Activated naive CD8-positive, alpha-beta T cell treated with anti-CD3 and anti-CD28 coated beads, Interleukin-2, amount 50 U/mL, for 24 hours (primary cell): ENCODE results near the gene BMERB1.

Source experiments
- ATAC-seq: fragments of 150-1000 bp; cut with Tn5 transposase; one replicate; pipeline ENCODE4 v1.10.0; 2021
- DNase-seq: peaks from one replicate; pipeline ENCODE4 v3.0.0; 2021
- H3K27ac Mint-ChIP-seq: one replicate; pipeline ENCODE4 v1.8.0; 2021; ENCODE audit warnings: mild to moderate bottlenecking, mixed read lengths
- H3K27me3 Mint-ChIP-seq: one replicate; pipeline ENCODE4 v1.8.0; 2021; ENCODE audit warnings: mixed read lengths
- H3K36me3 Mint-ChIP-seq: one replicate; pipeline ENCODE4 v1.8.0; 2021; ENCODE audit warnings: low read depth, mixed read lengths
- H3K4me1 Mint-ChIP-seq: one replicate; pipeline ENCODE4 v1.8.0; 2021; ENCODE audit warnings: mixed read lengths
- H3K4me3 Mint-ChIP-seq: one replicate; pipeline ENCODE4 v1.8.0; 2021; ENCODE audit warnings: mild to moderate bottlenecking, moderate library complexity, mixed read lengths
- H3K9me3 Mint-ChIP-seq: one replicate; pipeline ENCODE4 v1.8.0; 2021; ENCODE audit warnings: mixed read lengths

BMERB1 gene

GRCh38 chr16:15509593-15510535 is 75.5 kb downstream of the BMERB1 start:
- peaks cover 44% of the 10 kb centered on the region for H3K4me1 Mint-ChIP-seq
- ATAC-seq = peak; percentile 76
- no peaks in the 10 kb centered on the region for H3K9me3 Mint-ChIP-seq
- no peak overlapping the region for H3K4me3 Mint-ChIP-seq
- peaks cover 12% of the 10 kb centered on the region for H3K36me3 Mint-ChIP-seq
- peak overlapping the region; percentile 86 for H3K27ac Mint-ChIP-seq
- peaks cover 8% of the 10 kb centered on the region for H3K27me3 Mint-ChIP-seq
- DNase-seq = peak; percentile 34

- Mint-ChIP-seq H3K27me3 (peaks cover 8% of the 10 kb centered on the region), H3K4me1 (peaks cover 44% of the 10 kb centered on the region), H3K27ac (peak overlapping the region; percentile 9), H3K36me3 (peaks cover 10% of the 10 kb centered on the region), H3K4me3 (no peak overlapping the region), H3K9me3 (no peaks in the 10 kb centered on the region)
- DNase-seq = no peak
- no peak for ATAC-seq
Observed at GRCh38 chr16:15510992-15511391, 76.6 kb downstream of the BMERB1 start.

GRCh38 chr16:15511759-15512487 is 77.5 kb downstream of the BMERB1 start:
- Mint-ChIP-seq H3K36me3 (peaks cover 11% of the 10 kb centered on the region), H3K27me3 (peaks cover 8% of the 10 kb centered on the region), H3K4me1 (peaks cover 38% of the 10 kb centered on the region), H3K27ac (no peak overlapping the region), H3K4me3 (no peak overlapping the region), H3K9me3 (no peaks in the 10 kb centered on the region)
- no peak for ATAC-seq
- DNase-seq = no peak

GRCh38 chr16:15513156-15513555 is 78.8 kb downstream of the BMERB1 start:
- H3K27me3 Mint-ChIP-seq = peaks cover 5% of the 10 kb centered on the region
- no peak for DNase-seq
- H3K27ac Mint-ChIP-seq = no peak overlapping the region
- ATAC-seq = no peak
- no peak overlapping the region for H3K4me3 Mint-ChIP-seq
- H3K4me1 Mint-ChIP-seq = peaks cover 26% of the 10 kb centered on the region
- no peaks in the 10 kb centered on the region for H3K9me3 Mint-ChIP-seq
- peaks cover 12% of the 10 kb centered on the region for H3K36me3 Mint-ChIP-seq

GRCh38 chr16:15515992-15516391 is 81.6 kb downstream of the BMERB1 start:
- no peak for DNase-seq
- Mint-ChIP-seq H3K27me3 (peaks cover 2% of the 10 kb centered on the region), H3K4me1 (peaks cover 11% of the 10 kb centered on the region), H3K36me3 (peaks cover 10% of the 10 kb centered on the region), H3K9me3 (no peaks in the 10 kb centered on the region), H3K4me3 (no peak overlapping the region), H3K27ac (no peak overlapping the region)
- no peak for ATAC-seq

- Mint-ChIP-seq H3K27me3 (peaks cover 2% of the 10 kb centered on the region), H3K36me3 (peaks cover 12% of the 10 kb centered on the region), H3K27ac (no peak overlapping the region), H3K4me1 (peaks cover 15% of the 10 kb centered on the region), H3K4me3 (no peak overlapping the region), H3K9me3 (no peaks in the 10 kb centered on the region)
- no peak for ATAC-seq
- no peak for DNase-seq
Observed at GRCh38 chr16:15516609-15517008, 82.2 kb downstream of the BMERB1 start.

GRCh38 chr16:15517743-15518377 is 83.5 kb downstream of the BMERB1 start:
- H3K27ac Mint-ChIP-seq = no peak overlapping the region
- ATAC-seq (no peak), DNase-seq (no peak)
- H3K4me3 Mint-ChIP-seq = no peak overlapping the region
- H3K27me3 Mint-ChIP-seq = peaks cover 2% of the 10 kb centered on the region
- peaks cover 9% of the 10 kb centered on the region for H3K36me3 Mint-ChIP-seq
- no peaks in the 10 kb centered on the region for H3K9me3 Mint-ChIP-seq
- H3K4me1 Mint-ChIP-seq = peaks cover 26% of the 10 kb centered on the region

- Mint-ChIP-seq H3K9me3 (no peaks in the 10 kb centered on the region), H3K36me3 (peaks cover 9% of the 10 kb centered on the region), H3K27me3 (peaks cover 2% of the 10 kb centered on the region), H3K4me3 (no peak overlapping the region), H3K4me1 (peaks cover 34% of the 10 kb centered on the region), H3K27ac (no peak overlapping the region)
- ATAC-seq = no peak
- no peak for DNase-seq
Observed at GRCh38 chr16:15518381-15519351, 84.3 kb downstream of the BMERB1 start.

- ATAC-seq (no peak), DNase-seq (no peak)
- Mint-ChIP-seq H3K27ac (no peak overlapping the region), H3K36me3 (peaks cover 11% of the 10 kb centered on the region), H3K4me1 (peaks cover 34% of the 10 kb centered on the region), H3K9me3 (no peaks in the 10 kb centered on the region), H3K4me3 (no peak overlapping the region), H3K27me3 (peaks cover 2% of the 10 kb centered on the region)
Observed at GRCh38 chr16:15519790-15520189, 85.4 kb downstream of the BMERB1 start.

- H3K27me3 Mint-ChIP-seq = peaks cover 2% of the 10 kb centered on the region
- peak overlapping the region; percentile 24 for H3K27ac Mint-ChIP-seq
- H3K9me3 Mint-ChIP-seq = no peaks in the 10 kb centered on the region
- DNase-seq (no peak), ATAC-seq (no peak)
- H3K4me3 Mint-ChIP-seq = no peak overlapping the region
- peaks cover 11% of the 10 kb centered on the region for H3K36me3 Mint-ChIP-seq
- peaks cover 34% of the 10 kb centered on the region for H3K4me1 Mint-ChIP-seq
Observed at GRCh38 chr16:15521390-15521757, 87.0 kb downstream of the BMERB1 start.

- no peak for ATAC-seq
- H3K27ac Mint-ChIP-seq = peak overlapping the region; percentile 24
- no peak overlapping the region for H3K4me3 Mint-ChIP-seq
- DNase-seq = no peak
- H3K9me3 Mint-ChIP-seq = no peaks in the 10 kb centered on the region
- H3K27me3 Mint-ChIP-seq = peaks cover 2% of the 10 kb centered on the region
- peaks cover 34% of the 10 kb centered on the region for H3K4me1 Mint-ChIP-seq
- peaks cover 9% of the 10 kb centered on the region for H3K36me3 Mint-ChIP-seq
Observed at GRCh38 chr16:15521758-15522509, 87.5 kb downstream of the BMERB1 start.

- no peak for DNase-seq
- Mint-ChIP-seq H3K4me3 (no peak overlapping the region), H3K27ac (no peak overlapping the region), H3K36me3 (peaks cover 14% of the 10 kb centered on the region), H3K9me3 (no peaks in the 10 kb centered on the region), H3K27me3 (no peaks in the 10 kb centered on the region), H3K4me1 (peaks cover 34% of the 10 kb centered on the region)
- no peak for ATAC-seq
Observed at GRCh38 chr16:15523092-15523541, 88.7 kb downstream of the BMERB1 start.

GRCh38 chr16:15523939-15524338 is 89.6 kb downstream of the BMERB1 start:
- H3K4me1 Mint-ChIP-seq = peaks cover 34% of the 10 kb centered on the region
- no peaks in the 10 kb centered on the region for H3K9me3 Mint-ChIP-seq
- H3K27me3 Mint-ChIP-seq = no peaks in the 10 kb centered on the region
- no peak overlapping the region for H3K27ac Mint-ChIP-seq
- no peak overlapping the region for H3K4me3 Mint-ChIP-seq
- DNase-seq (no peak), ATAC-seq (no peak)
- peaks cover 14% of the 10 kb centered on the region for H3K36me3 Mint-ChIP-seq
